Stimulated activated CD4-positive, alpha-beta T cell treated with anti-CD3 and anti-CD28 coated beads, Interleukin-15, amount 100 ng/mL, for 48 hours (primary cell): Measurements from ENCODE around the gene REV3L.
"Not testable (repeated sequence)": the region's sequence is repeated elsewhere in the genome, so short reads cannot be mapped to it uniquely, and the experiment has no call there.

Experiments
- DNase-seq, 2 donors: peaks; one replicate each; pipeline ENCODE4 v3.0.0-alpha.2; 2020; ENCODE audit warnings: low read depth in 2 of 2

Gene REV3L

DNA sequence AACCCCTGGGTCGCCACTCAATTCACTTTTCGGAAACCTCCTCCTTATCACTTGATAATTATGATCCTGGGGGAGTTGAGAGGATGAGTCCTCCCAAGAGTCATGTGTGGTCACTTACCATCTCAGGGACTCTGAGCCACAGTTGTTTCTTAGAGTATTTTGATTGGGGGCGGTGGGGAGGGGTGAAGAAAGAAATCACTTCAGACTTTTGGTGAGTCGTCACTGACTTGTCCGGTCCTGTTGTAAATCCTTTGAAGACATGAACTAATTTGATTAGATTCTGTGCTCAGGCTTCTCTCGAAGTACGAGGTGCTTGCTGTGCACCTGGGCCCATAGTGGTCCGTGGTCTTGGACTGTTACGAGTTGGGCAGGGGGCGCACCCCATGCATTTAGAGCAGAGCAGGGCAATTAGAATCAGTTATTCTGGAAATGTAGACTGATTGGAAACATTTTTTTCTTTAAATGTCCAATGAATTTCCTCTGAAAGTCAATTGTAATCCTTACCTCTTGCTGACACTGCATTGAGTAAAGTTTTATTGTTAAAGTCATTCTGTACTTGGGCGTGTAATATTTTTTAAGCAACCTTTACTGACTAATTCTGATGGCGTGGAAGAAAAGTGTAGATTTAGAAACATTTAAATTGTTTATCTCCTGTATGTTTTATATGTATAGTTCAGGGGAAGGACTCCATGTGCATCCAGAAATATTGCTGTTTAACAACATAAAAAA is 222.3 kb downstream of the REV3L start:
- DNase-seq, result no peak

GRCh38 chr6:111259089-111259831 is 223.8 kb downstream of the REV3L start:
- DNase-seq, result peak; percentile 97 to 99

DNA sequence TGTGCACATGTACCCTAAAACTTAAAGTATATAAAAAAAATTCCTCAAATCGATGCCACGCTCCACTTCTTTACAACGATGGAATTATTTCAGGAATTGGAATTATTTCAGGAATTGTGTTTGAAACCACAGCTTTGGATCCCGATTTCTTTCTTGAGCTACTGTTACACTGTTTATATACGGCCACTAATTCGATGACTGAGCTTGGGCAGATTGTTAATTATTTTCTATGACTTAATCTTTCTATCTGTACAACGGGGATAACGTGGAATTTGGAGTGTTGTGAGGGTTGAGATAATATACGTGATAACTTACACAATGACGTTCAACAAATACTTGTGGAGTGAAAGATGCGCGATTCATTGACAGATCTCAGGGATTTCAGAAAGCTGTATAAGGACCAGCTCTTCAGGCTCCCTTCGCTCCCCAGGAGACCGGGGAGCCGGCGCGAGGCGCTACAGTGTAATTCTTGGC is 224.4 kb downstream of the REV3L start:
- no peak for DNase-seq

GRCh38 chr6:111258010-111258409 is 225.0 kb downstream of the REV3L start:
- DNase-seq, result no peak

DNA sequence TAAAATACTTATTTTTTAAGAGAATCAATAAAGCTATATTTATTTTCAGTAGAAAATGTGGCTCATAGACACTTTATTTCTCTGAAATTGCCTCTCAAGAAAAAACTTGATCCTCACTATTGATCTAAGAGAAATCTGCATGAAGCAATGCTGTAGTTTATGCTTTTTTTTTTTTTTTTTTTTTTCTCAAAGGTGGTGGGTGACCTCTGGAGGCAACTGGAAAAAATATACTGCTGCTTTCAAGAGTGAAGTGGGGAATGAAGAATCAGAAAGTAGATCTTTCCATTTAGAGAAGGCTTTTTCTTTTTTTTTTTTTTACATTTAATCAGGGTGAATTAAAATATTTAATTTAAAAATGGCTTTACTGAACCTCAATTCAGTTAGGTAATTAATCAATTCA is 226.4 kb downstream of the REV3L start:
- DNase-seq, result no peak

- not testable (repeated sequence) for DNase-seq
These were observed 227.2 kb downstream of the REV3L start for GRCh38 chr6:111255838-111256237.

GRCh38 chr6:111254779-111255166 is 228.2 kb downstream of the REV3L start:
- DNase-seq, result no peak

DNA sequence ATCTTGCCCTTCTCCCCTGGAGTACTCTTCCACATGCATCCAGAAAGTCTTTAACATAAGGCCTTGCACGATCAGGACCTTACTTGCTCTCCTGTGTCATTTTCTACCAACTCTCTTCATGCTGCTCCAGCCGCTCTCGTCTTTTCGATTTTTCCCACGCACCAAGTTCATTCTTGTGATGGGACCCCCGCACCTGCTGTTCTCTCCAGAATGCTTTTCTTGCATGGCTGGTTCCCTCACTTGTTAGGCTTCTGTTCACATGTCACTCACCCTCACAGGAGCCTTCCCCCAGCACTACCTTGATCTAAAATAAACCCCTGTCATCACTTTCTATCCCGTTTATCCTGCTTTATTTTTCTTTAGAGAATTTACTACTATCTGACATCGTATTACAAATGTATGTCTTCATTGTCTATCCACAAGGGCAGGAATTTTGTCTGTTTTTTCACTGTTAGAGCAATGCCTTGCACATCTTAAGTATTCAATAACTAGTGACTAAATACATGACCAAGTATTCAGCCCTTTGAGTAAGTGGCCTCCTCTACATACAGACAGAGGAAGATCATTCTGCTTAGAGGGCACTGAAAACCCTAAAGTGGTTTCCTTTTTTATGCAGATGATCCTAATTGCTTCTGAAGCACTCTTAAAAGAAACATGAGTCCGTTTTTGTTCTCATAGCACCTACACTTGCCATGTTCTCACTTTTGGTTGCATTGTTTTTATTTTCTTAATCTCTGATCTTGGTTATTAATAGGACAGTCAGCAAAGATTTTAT is 228.8 kb downstream of the REV3L start:
- DNase-seq, result no peak

- no peak for DNase-seq
These were observed 230.3 kb downstream of the REV3L start for GRCh38 chr6:111252726-111253125.

DNA sequence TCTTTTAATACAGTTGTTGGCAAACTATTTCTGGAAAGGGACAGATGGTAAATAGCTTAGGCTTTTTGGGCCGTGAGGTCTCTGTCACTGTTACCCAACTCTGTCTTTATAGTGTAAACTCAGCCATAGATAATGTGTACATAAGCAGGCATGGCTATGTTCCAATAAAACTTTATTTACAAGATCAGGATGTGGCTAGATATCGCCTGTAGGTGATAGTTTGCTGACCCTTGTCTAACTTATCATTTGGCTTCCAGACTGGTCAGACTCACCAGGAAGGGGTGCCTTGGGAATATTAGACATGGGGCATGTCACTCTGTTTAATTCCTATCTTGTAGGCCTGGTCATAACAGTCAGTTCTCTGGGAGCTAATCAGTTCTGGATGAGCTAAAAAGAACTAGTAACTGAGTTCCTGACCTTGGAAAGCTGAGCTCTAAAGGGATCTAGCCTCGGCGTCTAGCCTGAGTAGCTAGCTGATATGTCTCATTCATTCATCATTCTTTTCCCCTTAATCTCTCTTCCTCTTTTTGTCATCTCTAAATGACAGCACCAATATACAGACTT is 232.1 kb downstream of the REV3L start:
- DNase-seq, result no peak
